OCI-LY1 (cell line): Measurements from ENCODE around the gene GGN.

Source experiments
- CTCF ChIP-seq: fragments of 200-600 bp; sonication (generic), shearing (Covaris generic); IDR thresholded peaks from 2 replicates; pipeline ENCODE4 v1.5.1; 2017; ENCODE audit warnings: mild to moderate bottlenecking, antibody characterized with exemption, low read length, moderate library complexity, mixed read lengths
- EZH2 ChIP-seq: fragments of 200-600 bp; sonication (generic), shearing (Covaris generic); IDR thresholded peaks from 2 replicates; pipeline ENCODE4 v1.8.0; 2017; ENCODE audit warnings: borderline replicate concordance, mixed run types, mild to moderate bottlenecking, antibody characterized with exemption, low read length, moderate library complexity, mixed read lengths

- no peak for TF ChIP-seq CTCF
- no peak for TF ChIP-seq EZH2
These were observed 20.8 kb downstream of the GGN start for GRCh38 chr19:38367041-38367440.
